A549 (cell line): ENCODE results near the gene CAB39.

ENCODE experiments used
- ATOH8 ChIP-seq: fragments of 250-450 bp; sonication (Bioruptor Pico); IDR thresholded peaks from 2 replicates; pipeline ENCODE4 v1.5.0; 2020; ENCODE audit warnings: low read depth, mild to moderate bottlenecking, moderate library complexity
- CBX2 ChIP-seq: fragments of 200-600 bp; sonication (generic); IDR thresholded peaks from 2 replicates; pipeline ENCODE4 v1.6.1; 2016; ENCODE audit warnings: low read depth, mild to moderate bottlenecking, borderline replicate concordance
- CTCF ChIP-seq: fragments of >200 bp; sonication (Bioruptor Twin); formaldehyde crosslinking; IDR thresholded peaks from 3 replicates; pipeline ENCODE4 v1.5.1; 2016
- MAX ChIP-seq: IDR thresholded peaks from 2 replicates; pipeline ENCODE4 v1.6.1; 2012
- POLR2A ChIP-seq: IDR thresholded peaks from 2 replicates; pipeline ENCODE4 v1.6.1; 2012; ENCODE audit warnings: mild to moderate bottlenecking, low read length
- RNF2 ChIP-seq: fragments of 200-600 bp; sonication (generic); IDR thresholded peaks from 2 replicates; pipeline ENCODE4 v1.6.1; 2016; ENCODE audit warnings: low read depth, mild to moderate bottlenecking, antibody characterized with exemption, moderate library complexity, borderline replicate concordance
- SMC3 ChIP-seq: fragments of >200 bp; sonication (Bioruptor Twin); formaldehyde crosslinking; IDR thresholded peaks from 3 replicates; pipeline ENCODE4 v1.6.1; 2018; ENCODE audit warnings: inconsistent platforms
- USF2 ChIP-seq: fragments of 450-650 bp; IDR thresholded peaks from 2 replicates; pipeline ENCODE4 v1.6.1; 2014; ENCODE audit warnings: antibody characterized with exemption
- ZSCAN20 ChIP-seq: fragments of 250-450 bp; sonication (Bioruptor Pico); IDR thresholded peaks from 2 replicates; pipeline ENCODE4 v1.8.0; 2022; ENCODE audit warnings: mild to moderate bottlenecking, moderate library complexity

GRCh38 chr2:230812033-230812432, 99.4 kb downstream of the CAB39 start:
- no peak for TF ChIP-seq ZSCAN20 (CRISPR knock-in tag)
- TF ChIP-seq ATOH8 (CRISPR knock-in tag), result no peak
- no peak for TF ChIP-seq RNF2
- no peak for TF ChIP-seq SMC3
- no peak for TF ChIP-seq USF2
- no peak for TF ChIP-seq CTCF
- TF ChIP-seq POLR2A, result no peak
- TF ChIP-seq MAX, result no peak
- no peak for TF ChIP-seq CBX2
